MM.1S (cell line): Measurements from ENCODE around the gene PDZRN3.

Source experiments
- DNase-seq: peaks from one replicate; pipeline ENCODE4 v3.0.0-alpha.2; 2015
- H2AFZ ChIP-seq: fragments of 300-600 bp; sonication (generic); 2 replicates; pipeline ENCODE4 v1.6.0; 2016; ENCODE audit warnings: antibody characterized with exemption, low read length
- H3F3A ChIP-seq: fragments of 300-600 bp; sonication (generic); 2 replicates; pipeline ENCODE4 v1.6.1; 2016; ENCODE audit warnings: mild to moderate bottlenecking, antibody characterized with exemption, low read length, moderate library complexity, mixed read lengths; ENCODE audit not compliant: insufficient read depth
- H3K27ac ChIP-seq: fragments of 300-600 bp; sonication (generic); 2 replicates; pipeline ENCODE4 v1.5.1; 2016; ENCODE audit warnings: mild to moderate bottlenecking, low read length
- H3K27me3 ChIP-seq: fragments of 300-600 bp; sonication (generic); replicated peaks from 2 replicates; pipeline ENCODE4 v1.6.0; 2016; ENCODE audit warnings: low read length; ENCODE audit not compliant: insufficient read depth
- H3K36me3 ChIP-seq: fragments of 300-600 bp; sonication (generic); replicated peaks from 2 replicates; pipeline ENCODE4 v1.6.1; 2016; ENCODE audit warnings: mild to moderate bottlenecking, low read length, mixed read lengths; ENCODE audit not compliant: insufficient read depth
- H3K4me1 ChIP-seq: fragments of 300-600 bp; sonication (generic); 2 replicates; pipeline ENCODE4 v1.6.1; 2016; ENCODE audit warnings: low read length, mixed read lengths
- H3K4me2 ChIP-seq: fragments of 300-600 bp; sonication (generic); 2 replicates; pipeline ENCODE4 v1.6.0; 2016; ENCODE audit warnings: low read depth, low read length
- H3K4me3 ChIP-seq: fragments of 300-600 bp; sonication (generic); 2 replicates; pipeline ENCODE4 v1.5.1; 2016; ENCODE audit warnings: low read length, mixed read lengths
- H3K79me2 ChIP-seq: fragments of 300-600 bp; sonication (generic); 2 replicates; pipeline ENCODE4 v1.6.1; 2016; ENCODE audit warnings: mixed run types, low read length, mixed read lengths
- H3K9ac ChIP-seq: fragments of 300-600 bp; sonication (generic); 2 replicates; pipeline ENCODE4 v1.6.1; 2016; ENCODE audit warnings: low read length, mixed read lengths
- H3K9me2 ChIP-seq: fragments of 300-600 bp; sonication (generic); replicated peaks from 2 replicates; pipeline ENCODE4 v1.6.1; 2016; ENCODE audit warnings: mild to moderate bottlenecking, low read length, mixed read lengths; ENCODE audit not compliant: insufficient read depth
- H3K9me3 ChIP-seq: fragments of 300-600 bp; sonication (generic); replicated peaks from 2 replicates; pipeline ENCODE4 v1.6.1; 2016; ENCODE audit warnings: mild to moderate bottlenecking, low read length, mixed read lengths; ENCODE audit not compliant: insufficient read depth
- H4K20me1 ChIP-seq: fragments of 300-600 bp; sonication (generic); 2 replicates; pipeline ENCODE4 v1.6.1; 2016; ENCODE audit warnings: mild to moderate bottlenecking, low read length, moderate library complexity, mixed read lengths; ENCODE audit not compliant: insufficient read depth
- EZH2 ChIP-seq: fragments of 300-600 bp; sonication (generic); optimal IDR thresholded peaks from 2 replicates; pipeline ENCODE3; 2017; ENCODE audit warnings: low read depth, mild to moderate bottlenecking, antibody characterized with exemption, low read length, mixed read lengths
- EZH2phosphoT487 ChIP-seq: fragments of 300-600 bp; sonication (generic); IDR thresholded peaks from 2 replicates; pipeline ENCODE4 v1.6.1; 2018; ENCODE audit warnings: antibody characterized with exemption, low read length
- TF ChIP-seq, protein P1 (sequence below): fragments of 300-600 bp; sonication (generic); IDR thresholded peaks from 2 replicates; pipeline ENCODE4 v1.5.1; 2016; ENCODE audit warnings: antibody characterized with exemption, low read length, mixed read lengths

Gene PDZRN3

DNA sequence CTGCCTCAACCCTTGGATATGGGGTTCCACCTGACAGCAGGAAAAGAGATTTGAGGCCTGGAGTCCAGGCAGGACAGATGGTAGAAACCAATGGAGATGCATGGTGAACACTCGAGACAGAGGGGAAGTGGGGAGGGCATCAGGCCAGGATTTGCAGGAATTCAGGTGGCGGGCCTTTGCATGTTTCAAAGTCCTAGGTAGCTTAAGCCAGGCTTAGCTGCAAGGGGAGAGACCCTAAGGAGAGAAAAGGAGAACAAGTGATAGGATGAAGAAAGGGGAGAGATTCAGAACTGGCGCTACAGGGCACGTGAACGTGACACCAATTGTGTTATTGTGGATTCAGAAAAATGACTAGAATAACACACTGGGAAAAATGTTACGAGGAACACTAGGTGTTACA lies 182.6 kb downstream of the PDZRN3 start:
- no peaks in the 10 kb centered on the region for H3K27me3 ChIP-seq
- H3K9ac ChIP-seq = no peak overlapping the region
- no peaks in the 10 kb centered on the region for H3F3A ChIP-seq
- no peak overlapping the region for H3K4me2 ChIP-seq
- no peaks in the 10 kb centered on the region for H3K4me1 ChIP-seq
- H3K27ac ChIP-seq = no peak overlapping the region
- no peak overlapping the region for H2AFZ ChIP-seq
- no peaks in the 10 kb centered on the region for H3K9me2 ChIP-seq
- DNase-seq = no peak
- no peak for TF ChIP-seq EZH2
- TF ChIP-seq, protein P1, sequence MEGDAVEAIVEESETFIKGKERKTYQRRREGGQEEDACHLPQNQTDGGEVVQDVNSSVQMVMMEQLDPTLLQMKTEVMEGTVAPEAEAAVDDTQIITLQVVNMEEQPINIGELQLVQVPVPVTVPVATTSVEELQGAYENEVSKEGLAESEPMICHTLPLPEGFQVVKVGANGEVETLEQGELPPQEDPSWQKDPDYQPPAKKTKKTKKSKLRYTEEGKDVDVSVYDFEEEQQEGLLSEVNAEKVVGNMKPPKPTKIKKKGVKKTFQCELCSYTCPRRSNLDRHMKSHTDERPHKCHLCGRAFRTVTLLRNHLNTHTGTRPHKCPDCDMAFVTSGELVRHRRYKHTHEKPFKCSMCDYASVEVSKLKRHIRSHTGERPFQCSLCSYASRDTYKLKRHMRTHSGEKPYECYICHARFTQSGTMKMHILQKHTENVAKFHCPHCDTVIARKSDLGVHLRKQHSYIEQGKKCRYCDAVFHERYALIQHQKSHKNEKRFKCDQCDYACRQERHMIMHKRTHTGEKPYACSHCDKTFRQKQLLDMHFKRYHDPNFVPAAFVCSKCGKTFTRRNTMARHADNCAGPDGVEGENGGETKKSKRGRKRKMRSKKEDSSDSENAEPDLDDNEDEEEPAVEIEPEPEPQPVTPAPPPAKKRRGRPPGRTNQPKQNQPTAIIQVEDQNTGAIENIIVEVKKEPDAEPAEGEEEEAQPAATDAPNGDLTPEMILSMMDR = no peak
- no peak for TF ChIP-seq EZH2phosphoT487
- H3K79me2 ChIP-seq = no peaks in the 10 kb centered on the region
- no peaks in the 10 kb centered on the region for H3K9me3 ChIP-seq
- no peaks in the 10 kb centered on the region for H4K20me1 ChIP-seq
- H3K36me3 ChIP-seq = no peaks in the 10 kb centered on the region
- no peak overlapping the region for H3K4me3 ChIP-seq

DNA sequence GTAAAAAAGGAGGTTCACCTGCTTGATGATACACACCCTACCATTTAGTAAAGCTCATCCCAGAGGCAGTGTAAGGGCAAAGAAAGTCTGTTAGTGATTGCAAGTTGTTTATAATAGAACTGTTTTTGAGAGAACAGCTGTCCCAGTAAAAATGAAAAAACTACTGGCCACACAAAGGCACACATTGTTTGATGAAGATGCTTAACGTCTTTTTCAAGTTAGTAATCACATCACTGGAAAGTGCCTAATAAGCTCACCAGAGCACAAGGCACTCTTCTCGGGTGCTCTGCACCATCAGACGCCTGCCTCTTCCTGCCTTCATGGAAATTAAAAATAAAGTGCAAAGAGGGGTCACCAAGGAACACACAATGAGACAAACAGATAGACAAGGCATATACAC lies 186.9 kb downstream of the PDZRN3 start:
- Histone ChIP-seq H3K9me2 (no peaks in the 10 kb centered on the region), H3K27ac (no peak overlapping the region), H3K27me3 (no peaks in the 10 kb centered on the region), H3K4me1 (no peaks in the 10 kb centered on the region), H3K36me3 (no peaks in the 10 kb centered on the region), H2AFZ (no peak overlapping the region), H3K79me2 (no peaks in the 10 kb centered on the region), H3K9ac (no peak overlapping the region), H3K4me2 (no peak overlapping the region), H3F3A (no peaks in the 10 kb centered on the region), H3K9me3 (no peaks in the 10 kb centered on the region), H3K4me3 (no peak overlapping the region), H4K20me1 (no peaks in the 10 kb centered on the region)
- no peak for TF ChIP-seq EZH2phosphoT487
- TF ChIP-seq, protein P1 = no peak
- no peak for TF ChIP-seq EZH2
- no peak for DNase-seq

DNA sequence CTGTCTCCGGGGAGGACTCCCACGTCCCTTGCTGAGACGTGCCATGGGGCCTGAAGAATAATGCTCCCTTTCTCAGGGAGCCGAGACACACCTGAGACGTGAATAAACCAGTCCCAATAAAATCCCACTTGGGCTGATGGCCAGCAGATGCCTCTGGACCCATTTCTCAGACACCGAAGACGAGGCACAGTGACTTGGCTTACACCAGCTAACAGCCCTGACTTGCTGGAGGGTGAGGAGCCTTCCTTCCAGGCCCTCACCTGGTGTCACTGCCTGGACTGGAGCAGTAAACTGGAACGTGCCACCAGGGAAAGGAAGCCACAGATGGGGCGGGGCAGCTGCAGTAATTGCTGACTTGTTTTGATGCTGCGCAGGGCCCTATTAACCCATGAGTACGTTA lies 189.7 kb downstream of the PDZRN3 start:
- Histone ChIP-seq H3K9ac (no peak overlapping the region), H3K9me2 (no peaks in the 10 kb centered on the region), H3K9me3 (no peaks in the 10 kb centered on the region), H2AFZ (no peak overlapping the region), H3F3A (no peaks in the 10 kb centered on the region), H3K36me3 (no peaks in the 10 kb centered on the region), H3K4me3 (no peak overlapping the region), H3K4me1 (0 out of 2 replicates have a peak, but pooled peaks cover 3% of the 10 kb centered on the region), H3K27ac (no peak overlapping the region), H3K4me2 (no peak overlapping the region), H3K79me2 (no peaks in the 10 kb centered on the region), H3K27me3 (no peaks in the 10 kb centered on the region), H4K20me1 (no peaks in the 10 kb centered on the region)
- TF ChIP-seq, protein P1 = no peak
- TF ChIP-seq EZH2phosphoT487 (no peak), EZH2 (no peak)
- DNase-seq = no peak
